NCI-H1417 treated with DMSO at 0.1 percent for 48 hours (cell line): ENCODE measurements around the gene TNNC2.
A peak's percentile ranks its signal among the peaks of the same experiment; 100 is the strongest.
"Not testable (repeated sequence)": the region's sequence is repeated elsewhere in the genome, so short reads cannot be mapped to it uniquely, and the experiment has no call there.

ENCODE experiments used
- DNase-seq: peaks from one replicate; lab custom pipeline; 2025; lab: John Stamatoyannopoulos, UW

TNNC2 gene

GRCh38 chr20:45821947-45822346 lies 5.2 kb downstream of the TNNC2 start:
- DNase-seq = no peak

DNA sequence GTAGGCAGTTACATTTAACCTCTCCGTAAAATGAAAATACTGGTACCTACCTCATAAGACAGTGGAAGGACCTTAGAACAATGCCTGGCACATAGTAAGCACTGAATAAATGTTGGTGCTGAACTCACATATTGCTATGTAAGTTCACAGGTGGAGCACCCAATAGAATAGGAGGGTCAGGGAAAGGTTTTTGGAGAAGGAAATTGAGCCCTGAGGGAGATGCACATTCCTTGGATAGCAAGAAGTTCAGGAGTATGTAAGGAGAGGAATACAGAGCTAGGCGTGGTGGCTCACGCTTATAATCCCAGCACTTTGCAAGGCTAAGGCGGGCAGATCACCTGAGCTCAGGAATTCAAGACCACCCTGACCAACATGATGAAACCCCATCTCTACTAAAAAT lies 7.6 kb downstream of the TNNC2 start:
- no peak for DNase-seq

GRCh38 chr20:45818239-45818638 lies 8.9 kb downstream of the TNNC2 start:
- DNase-seq = no peak

GRCh38 chr20:45817376-45818194 lies 9.5 kb downstream of the TNNC2 start:
- DNase-seq = no peak

DNA sequence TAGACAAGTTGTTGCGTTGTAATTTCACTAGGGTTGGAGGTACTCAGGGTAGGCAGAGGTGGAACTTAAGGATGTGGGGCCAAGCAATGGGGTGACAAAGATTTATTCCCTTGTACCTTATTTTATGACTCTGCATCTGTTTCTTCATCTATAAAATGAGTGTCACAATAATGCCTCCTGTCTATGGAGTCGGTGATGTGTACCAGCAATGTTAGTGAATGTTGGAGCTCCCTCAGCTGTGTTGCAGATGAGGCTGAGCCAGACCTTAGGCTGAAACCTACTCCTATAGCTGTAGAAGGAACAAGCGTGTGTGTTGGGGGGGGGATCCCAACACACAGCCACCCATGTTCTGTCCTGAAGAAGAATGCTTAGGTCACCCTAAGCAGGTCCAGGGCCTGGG lies 10.2 kb downstream of the TNNC2 start:
- no peak for DNase-seq

DNA sequence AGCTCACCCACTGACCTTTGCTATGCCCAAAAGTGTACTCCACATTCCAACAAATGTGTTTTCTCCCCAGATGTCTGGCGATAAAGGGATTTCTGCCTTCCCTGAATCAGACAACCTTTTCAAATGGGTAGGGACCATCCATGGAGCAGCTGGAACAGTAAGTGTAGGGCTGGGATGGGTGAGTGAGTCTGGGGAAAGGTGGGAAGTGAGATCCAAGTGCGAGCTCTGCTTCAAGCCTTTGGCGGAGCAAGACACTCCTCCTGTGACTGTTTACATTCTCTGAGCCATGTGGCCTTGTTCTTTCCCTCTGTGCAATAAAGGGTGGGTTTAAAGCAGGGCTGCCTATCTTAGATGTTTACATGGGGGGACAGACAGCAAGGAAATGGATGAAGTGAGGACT lies 12.8 kb downstream of the TNNC2 start:
- DNase-seq = no peak

- DNase-seq = no peak
Measured at GRCh38 chr20:45813489-45813888, 13.6 kb downstream of the TNNC2 start.

- DNase-seq = no peak
Measured at GRCh38 chr20:45813006-45813340, 14.1 kb downstream of the TNNC2 start.

- peak; percentile 95 for DNase-seq
Measured at GRCh38 chr20:45812157-45813005, 14.7 kb downstream of the TNNC2 start, which contains the start of gene UBE2C. Gene UBE2C (plus strand): TSS chr20:45812644. CDS start chr20:45812696, 52 bp downstream.

GRCh38 chr20:45810191-45810970 lies 16.7 kb downstream of the TNNC2 start:
- DNase-seq = no peak

GRCh38 chr20:45801851-45802250 lies 25.3 kb downstream of the TNNC2 start:
- no peak for DNase-seq

DNA sequence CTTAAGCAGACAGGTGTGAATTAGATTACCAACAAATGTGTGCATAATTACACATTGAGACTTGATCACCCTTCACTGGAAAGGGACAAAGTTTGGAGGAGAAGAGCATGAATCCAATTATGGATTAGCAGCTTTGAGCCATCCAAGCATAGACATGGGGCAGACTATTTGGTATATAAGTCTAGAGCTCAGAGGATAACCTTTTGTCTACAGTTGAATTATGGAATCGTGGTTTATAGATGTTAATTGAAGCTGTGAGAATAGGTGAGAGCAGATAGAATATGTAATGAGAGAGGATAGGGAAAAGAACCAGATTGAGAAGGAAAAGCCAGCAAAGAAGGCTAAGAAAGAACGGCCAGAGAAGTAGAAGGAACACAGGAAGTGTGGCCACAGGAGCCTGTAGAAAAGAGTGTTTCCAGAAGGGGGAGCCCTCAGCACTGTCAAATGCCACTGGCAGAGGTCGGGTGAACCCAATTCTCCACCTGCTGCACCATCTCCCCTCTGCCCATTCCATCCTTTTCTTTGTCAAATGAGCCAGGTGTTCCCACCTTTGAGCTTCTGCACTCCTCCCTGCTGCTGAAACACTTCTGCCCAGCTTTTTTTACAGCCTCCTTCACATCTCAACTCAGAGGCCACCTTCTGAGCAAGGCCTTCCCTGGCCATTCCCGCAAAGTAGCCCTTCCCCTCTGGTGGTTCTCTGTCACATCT lies 28.0 kb downstream of the TNNC2 start:
- DNase-seq = peak; percentile 16

- not testable (repeated sequence) for DNase-seq
Measured at GRCh38 chr20:45797955-45798354, 29.2 kb downstream of the TNNC2 start.

DNA sequence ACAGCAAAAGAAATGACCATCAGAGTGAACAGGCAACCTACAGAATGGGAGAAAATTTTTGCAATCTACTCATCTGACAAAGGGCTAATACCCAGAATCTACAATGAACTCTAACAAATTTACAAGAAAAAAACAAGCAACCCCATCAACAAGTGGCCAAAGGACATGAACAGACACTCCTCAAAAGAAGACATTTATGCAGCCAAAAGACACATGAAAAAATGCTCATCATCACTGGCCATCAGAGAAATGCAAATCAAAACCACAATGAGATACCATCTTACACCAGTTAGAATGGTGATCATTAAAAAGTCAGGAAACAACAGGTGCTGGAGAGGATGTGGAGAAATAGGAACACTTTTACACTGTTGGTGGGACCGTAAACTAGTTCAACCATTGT lies 29.6 kb downstream of the TNNC2 start:
- DNase-seq = not testable (repeated sequence)

DNA sequence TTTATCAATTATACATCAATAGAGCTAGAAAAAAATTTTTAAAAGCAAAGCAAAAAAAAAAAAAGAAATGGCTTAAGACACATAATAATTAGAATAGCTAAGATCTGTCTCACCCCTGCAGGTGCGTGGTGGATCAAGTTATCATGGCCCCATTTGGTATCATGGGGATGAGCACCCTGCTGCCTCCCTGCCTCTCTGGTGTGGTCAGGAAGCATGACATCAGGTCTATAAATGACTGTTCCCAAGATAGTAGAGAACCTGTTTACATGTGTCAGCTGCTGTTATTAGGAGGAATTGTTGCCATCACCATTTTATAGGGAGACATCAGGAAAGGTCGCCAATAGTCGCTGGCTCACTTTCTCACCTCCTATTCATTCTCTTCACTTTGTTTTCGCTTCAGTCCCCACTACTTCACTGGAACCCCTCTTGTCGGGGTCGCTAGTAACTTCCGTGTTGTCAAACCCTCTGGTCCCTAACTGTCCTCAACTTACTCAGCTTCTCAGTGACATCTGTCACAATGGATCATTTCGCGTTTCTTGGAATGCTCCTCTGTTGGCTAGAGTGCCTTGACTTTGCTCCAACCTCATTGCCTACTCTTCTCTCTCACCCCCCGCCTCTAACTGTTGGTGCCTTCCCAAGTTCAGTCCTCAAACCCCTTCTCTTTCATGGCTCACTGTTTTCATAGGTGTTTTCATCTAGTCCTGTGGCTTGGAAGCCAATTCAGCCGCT lies 30.6 kb downstream of the TNNC2 start:
- no peak for DNase-seq

- DNase-seq = no peak
Measured at GRCh38 chr20:45792317-45793118, 34.6 kb downstream of the TNNC2 start.

GRCh38 chr20:45788351-45788750 lies 38.8 kb downstream of the TNNC2 start:
- no peak for DNase-seq

- DNase-seq = no peak
Measured at GRCh38 chr20:45783656-45784294, 43.3 kb downstream of the TNNC2 start.

DNA sequence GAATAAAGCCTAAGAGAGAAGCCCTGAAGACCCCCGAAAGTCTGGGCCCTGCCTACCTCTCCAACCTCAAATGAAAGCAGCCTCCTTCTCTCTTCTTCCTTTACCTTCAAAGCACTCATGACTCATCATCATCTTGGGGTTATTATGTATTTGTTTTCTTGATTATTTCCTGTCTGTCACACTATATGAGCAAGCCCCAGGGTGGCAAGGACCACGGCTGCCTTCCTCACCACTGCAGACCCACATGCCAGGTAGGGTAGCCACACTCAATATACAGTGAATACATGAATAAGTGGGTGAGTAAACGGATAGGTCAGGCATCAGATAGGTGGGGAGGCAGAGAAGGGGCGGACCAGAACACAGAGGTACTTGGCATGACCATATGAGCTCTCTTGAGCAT lies 44.2 kb downstream of the TNNC2 start:
- DNase-seq = no peak
